Lower leg skin (tissue), 3 donors: Measurements from ENCODE around the gene PCNX1.

ENCODE experiments used
- POLR2A ChIP-seq, 2 donors: fragments of 450-650 bp; IDR thresholded peaks; one replicate each; pipeline ENCODE4 v1.6.1; 2016 to 2017; ENCODE audit warnings: antibody characterized with exemption in 2 of 2, mild to moderate bottlenecking in 1 of 2, moderate library complexity in 1 of 2
- TF ChIP-seq, protein P1 (sequence below), 3 donors: fragments of 450-650 bp; IDR thresholded peaks; one replicate each; pipeline ENCODE4 v1.5.1; 2016; ENCODE audit warnings: antibody characterized with exemption in 3 of 3, mild to moderate bottlenecking in 3 of 3, moderate library complexity in 2 of 3

GRCh38 chr14:70881549-70882177, 25.6 kb upstream of the PCNX1 start:
- TF ChIP-seq, protein P1, sequence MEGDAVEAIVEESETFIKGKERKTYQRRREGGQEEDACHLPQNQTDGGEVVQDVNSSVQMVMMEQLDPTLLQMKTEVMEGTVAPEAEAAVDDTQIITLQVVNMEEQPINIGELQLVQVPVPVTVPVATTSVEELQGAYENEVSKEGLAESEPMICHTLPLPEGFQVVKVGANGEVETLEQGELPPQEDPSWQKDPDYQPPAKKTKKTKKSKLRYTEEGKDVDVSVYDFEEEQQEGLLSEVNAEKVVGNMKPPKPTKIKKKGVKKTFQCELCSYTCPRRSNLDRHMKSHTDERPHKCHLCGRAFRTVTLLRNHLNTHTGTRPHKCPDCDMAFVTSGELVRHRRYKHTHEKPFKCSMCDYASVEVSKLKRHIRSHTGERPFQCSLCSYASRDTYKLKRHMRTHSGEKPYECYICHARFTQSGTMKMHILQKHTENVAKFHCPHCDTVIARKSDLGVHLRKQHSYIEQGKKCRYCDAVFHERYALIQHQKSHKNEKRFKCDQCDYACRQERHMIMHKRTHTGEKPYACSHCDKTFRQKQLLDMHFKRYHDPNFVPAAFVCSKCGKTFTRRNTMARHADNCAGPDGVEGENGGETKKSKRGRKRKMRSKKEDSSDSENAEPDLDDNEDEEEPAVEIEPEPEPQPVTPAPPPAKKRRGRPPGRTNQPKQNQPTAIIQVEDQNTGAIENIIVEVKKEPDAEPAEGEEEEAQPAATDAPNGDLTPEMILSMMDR (IDR thresholded peaks at IDR 0.05) = no peak
- no peak for TF ChIP-seq POLR2A (IDR thresholded peaks at IDR 0.05)
